ENCODE data around the gene ST6GALNAC4. TPM values are rescaled to one million over a fixed set of nuclear protein-coding genes. Genes with fewer than 3 reads are reported as not detected.

The ST6GALNAC4 gene
- polyA plus RNA-seq, 4 donors: 9.1 to 34.7 (median 22.5) TPM

GRCh38 chr9:127903557-127904475 is 13.0 kb downstream of the ST6GALNAC4 start:
- FAIRE-seq (no peak), DNase-seq (peak; percentile 52 to 62)
- 38 to 65% (median 55%) methylated on average over 17 of the region's 17 CpGs for WGBS, 3 donors
- Histone ChIP-seq H3K36me3 (ENCODE audit: control insufficient read depth in 3 of 3, insufficient read depth in 2 of 3, low read depth in 1 of 3, low read length in 3 of 3) (peaks cover 0 to 15% (median 7%) of the 10 kb centered on the region in 3 donors), H3K9me3 (ENCODE audit: control insufficient read depth in 2 of 2, insufficient read depth in 1 of 2, low read depth in 1 of 2, low read length in 1 of 2) (no peaks in the 10 kb centered on the region), H3K4me3 (ENCODE audit: low read depth in 1 of 3, low read length in 3 of 3) (peak overlapping the region in 1 of 3 donors; percentile 8), H3K27me3 (ENCODE audit: control insufficient read depth in 3 of 3, insufficient read depth in 3 of 3, low read length in 3 of 3) (peaks cover 0 to 10% (median 0%) of the 10 kb centered on the region in 3 donors), H3K4me1 (ENCODE audit: control insufficient read depth in 3 of 3, insufficient read depth in 2 of 3, low read depth in 1 of 3, low read length in 2 of 3) (peaks cover 0 to 25% (median 6%) of the 10 kb centered on the region in 3 donors), H3K27ac (ENCODE audit: low read depth in 1 of 3, low read length in 2 of 3) (peak overlapping the region; percentile 17 to 92 (median 69))

GRCh38 chr9:127899128-127899943 is 17.5 kb downstream of the ST6GALNAC4 start, which contains the start of gene ST6GALNAC6:
TSS of gene ST6GALNAC6 (minus strand) at chr9:127899603. CDS start at chr9:127897981, 1,622 bp downstream.
- FAIRE-seq: no peak
- Histone ChIP-seq H3K4me3 (ENCODE audit: low read depth in 1 of 3, low read length in 3 of 3) (peak within 1 kb of the TSS; percentile 71 to 89 (median 86)), H3K4me1 (ENCODE audit: control insufficient read depth in 3 of 3, insufficient read depth in 2 of 3, low read depth in 1 of 3, low read length in 2 of 3) (peaks cover 2 to 33% (median 4%) of the 10 kb centered on the region in 3 donors), H3K36me3 (ENCODE audit: control insufficient read depth in 3 of 3, insufficient read depth in 2 of 3, low read depth in 1 of 3, low read length in 3 of 3) (peaks cover 0 to 20% (median 4%) of the 10 kb centered on the region in 3 donors), H3K27ac (ENCODE audit: low read depth in 1 of 3, low read length in 2 of 3) (peak within 1 kb of the TSS; percentile 12 to 89 (median 45)), H3K27me3 (ENCODE audit: control insufficient read depth in 3 of 3, insufficient read depth in 3 of 3, low read length in 3 of 3) (peaks cover 0 to 14% (median 0%) of the 10 kb centered on the region in 3 donors), H3K9me3 (ENCODE audit: control insufficient read depth in 2 of 2, insufficient read depth in 1 of 2, low read depth in 1 of 2, low read length in 1 of 2) (peaks cover 0 to 15% of the 10 kb centered on the region in 2 donors)
- WGBS, 3 donors: 0 to 2% (median 1%) methylated on average over 23 to 88 of the region's 89 CpGs
- peak; percentile 70 to 80 for DNase-seq

- Histone ChIP-seq H3K36me3 (ENCODE audit: control insufficient read depth in 3 of 3, insufficient read depth in 2 of 3, low read depth in 1 of 3, low read length in 3 of 3) (peaks cover 0 to 28% (median 10%) of the 10 kb centered on the region in 3 donors), H3K9me3 (ENCODE audit: control insufficient read depth in 2 of 2, insufficient read depth in 1 of 2, low read depth in 1 of 2, low read length in 1 of 2) (peaks cover 0 to 22% of the 10 kb centered on the region in 2 donors), H3K4me3 (ENCODE audit: low read depth in 1 of 3, low read length in 3 of 3) (peak overlapping the region; percentile 71 to 89 (median 86)), H3K4me1 (ENCODE audit: control insufficient read depth in 3 of 3, insufficient read depth in 2 of 3, low read depth in 1 of 3, low read length in 2 of 3) (peaks cover 0 to 25% (median 4%) of the 10 kb centered on the region in 3 donors), H3K27ac (ENCODE audit: low read depth in 1 of 3, low read length in 2 of 3) (peak overlapping the region; percentile 12 to 89 (median 45)), H3K27me3 (ENCODE audit: control insufficient read depth in 3 of 3, insufficient read depth in 3 of 3, low read length in 3 of 3) (peaks cover 0 to 14% (median 0%) of the 10 kb centered on the region in 3 donors)
- WGBS, 3 donors: 8 to 12% (median 11%) methylated on average over 27 to 32 of the region's 32 CpGs
- DNase-seq (peak in 1 of 2 donors; percentile 42), FAIRE-seq (no peak)
Measured at GRCh38 chr9:127898433-127899127, 18.3 kb downstream of the ST6GALNAC4 start.

GRCh38 chr9:127897193-127897692 is 19.6 kb downstream of the ST6GALNAC4 start:
- H3K4me3 ChIP-seq (ENCODE audit: low read depth in 1 of 3, low read length in 3 of 3): no peak overlapping the region
- peaks cover 0 to 36% of the 10 kb centered on the region in 2 donors for H3K9me3 ChIP-seq (ENCODE audit: control insufficient read depth in 2 of 2, insufficient read depth in 1 of 2, low read depth in 1 of 2, low read length in 1 of 2)
- H3K4me1 ChIP-seq (ENCODE audit: control insufficient read depth in 3 of 3, insufficient read depth in 2 of 3, low read depth in 1 of 3, low read length in 2 of 3): peaks cover 0 to 21% (median 4%) of the 10 kb centered on the region in 3 donors
- FAIRE-seq (no peak), DNase-seq (peak; percentile 25 to 62)
- peaks cover 0 to 31% (median 13%) of the 10 kb centered on the region in 3 donors for H3K36me3 ChIP-seq (ENCODE audit: control insufficient read depth in 3 of 3, insufficient read depth in 2 of 3, low read depth in 1 of 3, low read length in 3 of 3)
- H3K27me3 ChIP-seq (ENCODE audit: control insufficient read depth in 3 of 3, insufficient read depth in 3 of 3, low read length in 3 of 3): peaks cover 0 to 14% (median 0%) of the 10 kb centered on the region in 3 donors
- 10 to 18% (median 14%) methylated on average over 17 to 19 of the region's 19 CpGs for WGBS, 3 donors
- peak overlapping the region in 2 of 3 donors; percentile 52 to 80 for H3K27ac ChIP-seq (ENCODE audit: low read depth in 1 of 3, low read length in 2 of 3)

GRCh38 chr9:127896395-127897192 is 20.2 kb downstream of the ST6GALNAC4 start:
- FAIRE-seq (no peak), DNase-seq (no peak)
- H3K9me3 ChIP-seq (ENCODE audit: control insufficient read depth in 2 of 2, insufficient read depth in 1 of 2, low read depth in 1 of 2, low read length in 1 of 2): peaks cover 0 to 42% of the 10 kb centered on the region in 2 donors
- WGBS, 3 donors: 71 to 80% (median 77%) methylated on average over 16 of the region's 16 CpGs
- H3K27ac ChIP-seq (ENCODE audit: low read depth in 1 of 3, low read length in 2 of 3): peak overlapping the region in 1 of 3 donors; percentile 57
- H3K27me3 ChIP-seq (ENCODE audit: control insufficient read depth in 3 of 3, insufficient read depth in 3 of 3, low read length in 3 of 3): peaks cover 0 to 14% (median 0%) of the 10 kb centered on the region in 3 donors
- H3K4me1 ChIP-seq (ENCODE audit: control insufficient read depth in 3 of 3, insufficient read depth in 2 of 3, low read depth in 1 of 3, low read length in 2 of 3): peaks cover 0 to 21% (median 4%) of the 10 kb centered on the region in 3 donors
- no peak overlapping the region for H3K4me3 ChIP-seq (ENCODE audit: low read depth in 1 of 3, low read length in 3 of 3)
- H3K36me3 ChIP-seq (ENCODE audit: control insufficient read depth in 3 of 3, insufficient read depth in 2 of 3, low read depth in 1 of 3, low read length in 3 of 3): peaks cover 0 to 31% (median 13%) of the 10 kb centered on the region in 3 donors

GRCh38 chr9:127895811-127896210 is 21.0 kb downstream of the ST6GALNAC4 start:
- WGBS, 3 donors: 94 to 97% (median 96%) methylated on average over 8 of the region's 8 CpGs
- H3K36me3 ChIP-seq (ENCODE audit: control insufficient read depth in 3 of 3, insufficient read depth in 2 of 3, low read depth in 1 of 3, low read length in 3 of 3): peaks cover 0 to 33% (median 13%) of the 10 kb centered on the region in 3 donors
- no peak for FAIRE-seq
- H3K4me1 ChIP-seq (ENCODE audit: control insufficient read depth in 3 of 3, insufficient read depth in 2 of 3, low read depth in 1 of 3, low read length in 2 of 3): peaks cover 0 to 21% (median 4%) of the 10 kb centered on the region in 3 donors
- DNase-seq: no peak
- peaks cover 0 to 42% of the 10 kb centered on the region in 2 donors for H3K9me3 ChIP-seq (ENCODE audit: control insufficient read depth in 2 of 2, insufficient read depth in 1 of 2, low read depth in 1 of 2, low read length in 1 of 2)
- no peak overlapping the region for H3K4me3 ChIP-seq (ENCODE audit: low read depth in 1 of 3, low read length in 3 of 3)
- peaks cover 0 to 14% (median 0%) of the 10 kb centered on the region in 3 donors for H3K27me3 ChIP-seq (ENCODE audit: control insufficient read depth in 3 of 3, insufficient read depth in 3 of 3, low read length in 3 of 3)
- H3K27ac ChIP-seq (ENCODE audit: low read depth in 1 of 3, low read length in 2 of 3): no peak overlapping the region

- H3K9me3 ChIP-seq (ENCODE audit: control insufficient read depth in 2 of 2, insufficient read depth in 1 of 2, low read depth in 1 of 2, low read length in 1 of 2): peaks cover 0 to 42% of the 10 kb centered on the region in 2 donors
- FAIRE-seq (no peak), DNase-seq (no peak)
- H3K4me3 ChIP-seq (ENCODE audit: low read depth in 1 of 3, low read length in 3 of 3): no peak overlapping the region
- WGBS, 3 donors: 93 to 94% (median 94%) methylated on average over 4 of the region's 4 CpGs
- peaks cover 0 to under 1% (median 0%) of the 10 kb centered on the region in 3 donors for H3K27me3 ChIP-seq (ENCODE audit: control insufficient read depth in 3 of 3, insufficient read depth in 3 of 3, low read length in 3 of 3)
- peaks cover 0 to 42% (median 15%) of the 10 kb centered on the region in 3 donors for H3K36me3 ChIP-seq (ENCODE audit: control insufficient read depth in 3 of 3, insufficient read depth in 2 of 3, low read depth in 1 of 3, low read length in 3 of 3)
- no peak overlapping the region for H3K27ac ChIP-seq (ENCODE audit: low read depth in 1 of 3, low read length in 2 of 3)
- peaks cover 0 to 10% (median under 1%) of the 10 kb centered on the region in 3 donors for H3K4me1 ChIP-seq (ENCODE audit: control insufficient read depth in 3 of 3, insufficient read depth in 2 of 3, low read depth in 1 of 3, low read length in 2 of 3)
Measured at GRCh38 chr9:127893392-127893791, 23.4 kb downstream of the ST6GALNAC4 start.
